HG02571 (cell line): ENCODE measurements around the gene TTC19.
A peak's percentile ranks its signal among the peaks of the same experiment; 100 is the strongest.

ENCODE experiments used
- ATAC-seq: cut with Tn5 transposase; IDR thresholded peaks from one replicate; pipeline ENCODE4 v1.9.1; 2021; ENCODE audit warnings: mild to moderate bottlenecking, moderate library complexity; ENCODE audit not compliant: unreplicated experiment

The TTC19 gene, protein sequence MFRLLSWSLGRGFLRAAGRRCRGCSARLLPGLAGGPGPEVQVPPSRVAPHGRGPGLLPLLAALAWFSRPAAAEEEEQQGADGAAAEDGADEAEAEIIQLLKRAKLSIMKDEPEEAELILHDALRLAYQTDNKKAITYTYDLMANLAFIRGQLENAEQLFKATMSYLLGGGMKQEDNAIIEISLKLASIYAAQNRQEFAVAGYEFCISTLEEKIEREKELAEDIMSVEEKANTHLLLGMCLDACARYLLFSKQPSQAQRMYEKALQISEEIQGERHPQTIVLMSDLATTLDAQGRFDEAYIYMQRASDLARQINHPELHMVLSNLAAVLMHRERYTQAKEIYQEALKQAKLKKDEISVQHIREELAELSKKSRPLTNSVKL

DNA sequence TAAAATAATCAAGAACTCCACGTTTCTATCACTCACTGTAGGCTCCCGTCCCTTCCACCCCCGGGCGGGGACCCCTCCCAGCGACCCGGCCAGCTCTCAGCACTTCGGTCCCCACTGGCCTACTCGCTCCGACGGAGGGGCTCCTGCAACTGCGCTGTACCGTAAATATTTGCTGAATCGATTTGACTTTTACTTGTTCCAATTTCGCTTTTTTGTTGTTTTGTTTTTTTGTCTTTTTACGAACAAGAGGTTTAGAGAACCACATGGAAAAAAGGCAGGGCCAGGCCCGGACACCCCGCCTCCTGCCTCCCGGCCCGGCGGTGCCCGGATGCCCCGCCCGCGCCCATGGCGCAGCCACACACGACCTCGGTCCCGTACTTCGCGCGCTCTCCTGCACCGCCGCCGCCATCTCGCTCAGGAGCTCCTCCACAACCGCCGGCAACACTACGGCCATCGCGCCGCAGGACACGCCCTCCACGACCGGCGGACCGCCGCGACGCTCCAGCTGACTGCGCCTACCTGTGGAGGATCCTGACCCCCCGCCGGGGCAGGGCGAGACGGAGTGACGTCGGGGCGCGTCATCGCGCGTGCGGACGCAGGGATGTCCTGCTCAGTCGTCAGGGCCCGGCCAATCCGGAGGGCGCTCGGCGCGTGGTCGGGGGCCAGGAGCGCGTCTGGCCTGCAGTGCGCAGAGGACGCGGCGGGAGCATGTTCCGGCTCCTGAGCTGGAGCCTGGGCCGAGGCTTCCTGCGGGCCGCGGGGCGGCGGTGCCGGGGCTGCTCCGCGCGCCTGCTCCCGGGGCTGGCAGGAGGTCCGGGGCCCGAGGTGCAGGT, at the start of gene TTC19, which contains the start of gene ZSWIM7:
TTC19 (plus strand) TSS at position 684 of the 833 bp plus-strand sequence; CDS start at position 709, 25 bp downstream.
ZSWIM7 (minus strand) TSS at position 564 of the 833 bp plus-strand sequence; CDS start at position 454, 110 bp downstream.
- ATAC-seq: peak; percentile 91

DNA sequence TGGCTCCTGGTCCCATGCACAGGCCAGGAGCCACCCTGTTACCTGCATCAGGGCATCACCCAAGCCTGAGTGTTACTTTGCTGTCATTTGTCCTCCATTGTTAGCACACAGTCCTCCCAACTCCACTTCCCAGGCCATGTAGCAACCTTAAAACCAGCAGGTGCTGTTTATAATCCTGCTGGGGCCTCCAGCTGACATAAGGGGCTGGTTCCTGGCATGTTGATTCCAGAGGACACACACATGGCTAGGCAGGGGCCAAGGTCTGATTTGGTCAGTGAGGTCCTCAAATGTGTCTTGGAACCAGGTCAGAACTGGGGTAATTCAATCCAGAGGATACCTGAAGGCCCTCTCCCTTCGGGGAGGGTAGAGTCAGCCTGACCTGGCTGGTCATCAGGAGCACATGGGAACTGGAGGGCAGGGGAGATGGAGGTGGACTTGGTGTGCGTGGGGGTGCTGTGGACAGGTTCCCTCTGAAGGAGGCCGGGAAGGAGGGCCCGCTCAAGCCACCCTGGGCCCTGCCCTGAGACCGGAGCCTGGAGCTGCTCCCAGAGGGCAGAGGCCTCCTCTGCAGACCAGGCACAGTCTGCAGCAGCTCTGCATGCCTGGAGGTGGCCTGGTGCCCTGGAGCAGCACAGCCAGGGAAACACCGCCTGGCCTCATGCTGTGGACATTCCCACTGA, 48.1 kb upstream of the TTC19 start:
- no peak for ATAC-seq

DNA sequence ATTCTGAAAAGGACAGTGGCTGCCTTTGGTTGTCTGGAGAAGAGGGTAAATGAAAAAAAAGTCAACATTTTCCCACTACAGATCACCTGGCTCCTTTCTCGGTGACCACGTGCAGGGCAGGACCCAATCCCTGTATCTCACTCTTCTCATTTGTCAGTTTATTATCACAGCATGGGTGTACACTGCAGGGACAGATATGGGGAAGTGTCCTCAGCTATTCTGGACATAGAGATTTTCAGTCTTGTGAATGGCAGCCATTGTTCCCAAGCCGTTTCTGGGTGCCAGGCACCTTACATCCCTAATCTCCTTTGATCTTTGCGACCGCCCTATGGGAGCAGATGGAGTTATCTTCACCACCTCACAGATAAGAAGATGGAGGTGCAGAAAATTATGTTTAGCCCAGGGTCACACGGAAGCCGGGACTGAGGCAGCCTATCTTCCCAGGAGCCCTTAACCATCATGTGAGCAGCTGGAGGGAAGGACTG, 47.5 kb upstream of the TTC19 start:
- no peak for ATAC-seq

DNA sequence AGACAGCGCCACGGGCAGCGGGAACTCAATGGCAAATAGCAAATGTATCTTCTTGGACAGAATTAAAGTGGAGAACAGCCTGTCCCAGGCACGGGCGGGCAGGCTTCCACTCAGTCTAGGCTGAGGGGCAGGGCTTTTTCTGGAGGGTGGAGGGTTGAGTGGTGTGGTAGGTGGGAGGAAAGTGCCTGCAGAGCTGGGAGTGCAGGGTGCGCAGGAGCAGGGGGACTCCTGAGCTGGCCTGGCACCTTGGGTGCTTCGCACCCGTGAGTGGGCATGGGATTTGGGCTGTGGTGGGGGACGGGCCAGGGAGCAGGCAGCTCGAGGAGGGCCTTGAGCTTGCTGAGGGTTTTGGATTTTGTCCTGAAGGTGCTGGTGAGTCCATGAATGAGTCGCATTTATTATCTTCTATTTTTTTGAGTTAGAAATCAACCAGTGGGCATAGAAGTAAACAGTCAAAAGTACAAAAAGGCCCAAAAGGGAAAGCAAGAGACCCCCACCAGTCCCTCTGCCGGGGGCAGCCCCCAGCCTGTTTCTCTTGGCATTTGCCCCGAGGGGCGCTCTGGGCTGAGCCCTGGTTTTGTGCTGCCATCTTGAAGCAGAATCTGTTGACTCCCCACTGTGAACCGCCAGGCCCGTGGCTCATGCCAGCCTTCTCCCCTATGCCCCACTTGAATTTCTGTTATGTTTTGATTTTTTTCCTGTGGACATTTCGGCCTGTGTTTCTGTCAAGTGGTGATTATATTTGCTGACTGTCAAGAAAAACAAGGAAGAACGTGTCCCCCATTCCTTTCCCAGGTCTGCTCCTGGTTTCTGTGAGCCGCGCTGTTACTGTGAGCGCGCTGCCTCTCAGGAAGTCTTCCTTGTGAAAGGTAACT, 46.5 kb upstream of the TTC19 start:
- ATAC-seq: no peak

DNA sequence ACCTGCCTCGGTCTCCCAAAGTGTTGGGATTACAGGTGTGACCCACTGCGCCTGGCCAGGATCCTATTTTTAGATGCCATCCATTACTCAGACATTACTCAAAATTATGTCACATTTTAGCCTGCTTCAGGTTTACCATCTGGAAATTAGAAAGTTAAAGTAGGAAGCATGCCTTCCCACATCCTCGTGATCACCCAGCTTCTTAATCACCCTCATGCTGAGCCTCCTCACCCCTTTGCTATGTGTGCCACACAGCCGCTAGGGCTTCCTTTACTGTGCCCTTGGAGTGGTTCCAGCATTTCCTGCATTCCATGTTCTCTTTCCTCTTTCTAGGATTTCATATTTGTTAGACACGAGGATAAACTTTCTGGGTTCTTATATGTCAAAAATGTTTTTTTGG, 45.4 kb upstream of the TTC19 start:
- ATAC-seq: no peak

DNA sequence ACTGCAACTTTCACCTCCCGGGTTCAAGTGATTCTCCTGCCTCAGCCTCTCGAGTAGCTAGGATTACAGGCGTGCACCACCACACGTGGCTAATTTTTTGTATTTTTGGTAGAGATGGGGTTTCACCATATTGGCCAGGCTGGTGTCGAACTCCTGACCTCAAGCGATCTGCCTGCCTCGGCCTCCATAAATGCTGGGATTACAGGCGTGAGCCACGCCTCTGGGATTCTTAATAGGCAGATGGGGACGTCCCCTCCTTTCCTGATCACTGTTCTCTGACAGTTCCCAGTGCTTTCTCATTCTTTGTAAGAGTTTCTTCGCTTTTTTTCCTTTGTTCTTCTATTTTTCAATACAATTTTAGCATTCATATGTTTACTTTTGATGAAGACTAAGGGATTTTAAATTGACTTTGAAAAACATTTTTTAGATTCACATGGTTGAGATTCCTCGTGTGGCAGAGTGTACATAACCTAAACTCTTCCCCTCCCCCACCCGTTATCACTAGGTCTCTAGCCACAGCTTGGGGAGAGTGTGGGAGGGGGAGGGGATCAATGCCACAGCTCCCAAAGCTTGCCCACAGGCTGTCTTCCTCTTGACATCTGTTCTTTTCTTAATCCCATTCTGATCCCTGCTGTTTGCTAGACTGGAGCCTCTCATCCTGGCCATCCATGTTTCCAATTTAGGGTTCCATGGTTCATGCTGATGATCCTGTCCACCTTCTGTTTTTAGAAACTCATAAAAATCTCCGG, 43.7 kb upstream of the TTC19 start:
- no peak for ATAC-seq

DNA sequence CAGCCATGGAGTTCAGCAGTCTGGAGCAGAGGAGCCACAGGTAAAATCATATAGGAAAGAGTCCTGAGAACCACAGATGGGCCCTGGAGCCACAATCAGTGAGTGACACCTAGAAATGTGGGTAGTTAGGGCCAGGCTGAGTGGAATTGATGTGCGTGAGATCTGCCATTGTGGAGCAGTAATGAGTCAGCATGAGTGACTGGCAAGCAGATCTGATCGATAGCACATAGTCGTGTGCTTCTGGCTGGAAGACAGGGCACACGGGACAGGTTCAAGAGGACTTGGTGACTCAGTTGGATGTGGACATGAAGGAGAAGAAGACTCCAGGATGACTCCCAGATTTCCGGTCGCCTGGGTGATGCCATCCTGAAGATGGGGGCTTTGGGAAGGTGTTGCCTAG, 42.4 kb upstream of the TTC19 start:
- ATAC-seq: no peak

DNA sequence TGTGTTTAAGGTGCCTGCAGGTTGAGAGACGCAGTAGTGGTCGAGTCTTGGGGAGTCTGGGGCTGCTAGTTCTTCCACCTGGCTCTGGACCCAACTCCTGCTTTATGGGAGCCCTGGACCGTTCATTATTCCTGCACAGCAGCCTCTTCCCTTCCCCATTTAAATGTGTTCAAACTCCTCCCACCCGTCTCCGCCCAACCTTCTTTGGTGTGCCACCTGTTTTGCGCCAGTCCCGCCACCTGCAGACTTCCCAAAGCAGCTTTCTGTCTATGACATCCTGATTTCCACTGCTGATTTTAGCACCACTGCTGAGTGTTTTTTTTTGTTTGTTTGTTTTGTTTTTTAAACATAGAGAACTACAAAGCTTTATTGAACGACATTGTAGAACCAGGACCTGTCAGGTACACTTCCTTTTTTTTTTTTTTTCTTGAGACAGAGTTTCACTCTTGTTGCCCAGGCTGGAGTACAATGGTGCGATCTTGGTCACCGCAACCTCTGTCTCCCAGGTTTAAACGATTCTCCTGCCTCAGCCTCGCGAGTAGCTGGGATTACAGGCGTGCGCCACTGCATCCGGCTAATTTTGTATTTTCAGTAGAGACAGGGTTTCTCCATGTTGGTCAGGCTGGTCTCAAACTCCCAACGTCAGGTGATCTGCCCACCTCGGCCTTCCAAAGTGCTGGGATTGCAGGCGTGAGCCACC, 41.9 kb upstream of the TTC19 start:
- ATAC-seq: no peak

DNA sequence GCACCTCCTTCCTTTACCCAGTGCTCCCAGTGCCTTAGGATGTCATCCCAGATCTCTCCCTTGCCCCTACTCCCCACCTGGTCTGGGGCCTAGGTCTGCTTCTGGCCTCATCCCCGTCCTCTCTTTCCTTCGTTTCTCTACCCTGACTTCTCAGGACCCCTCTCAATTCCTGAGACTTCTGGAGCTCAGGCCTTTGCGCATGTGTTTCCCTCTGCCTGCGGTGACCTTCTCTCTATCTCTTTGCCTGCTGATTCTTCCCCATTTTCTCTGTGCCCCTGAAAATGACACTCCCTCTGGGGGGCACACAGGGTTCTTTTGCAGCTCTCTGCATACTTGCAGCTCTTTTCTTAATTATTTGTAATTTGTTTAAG, 41.2 kb upstream of the TTC19 start:
- no peak for ATAC-seq

DNA sequence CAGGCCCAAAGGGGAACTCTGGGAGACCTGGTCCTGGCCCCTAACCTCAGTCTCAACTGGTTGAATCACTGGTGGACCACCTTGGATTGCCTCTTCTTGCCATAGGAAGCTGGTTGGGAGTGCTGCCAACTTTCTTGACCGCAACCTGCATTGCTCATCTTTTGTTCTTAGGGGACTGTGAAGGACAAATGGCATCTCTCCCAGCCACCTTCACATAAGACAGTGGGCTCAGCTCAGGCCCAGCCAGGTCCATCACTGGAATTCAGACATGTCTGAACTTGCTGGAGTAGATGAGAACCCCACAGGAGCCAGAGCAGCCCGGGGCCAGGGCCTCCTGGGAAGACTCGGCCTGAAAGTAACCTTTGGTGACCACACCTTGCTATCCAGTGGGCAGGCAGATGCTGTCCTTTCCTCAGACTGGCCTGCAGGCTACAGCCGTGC, 35.9 kb upstream of the TTC19 start:
- ATAC-seq: no peak

DNA sequence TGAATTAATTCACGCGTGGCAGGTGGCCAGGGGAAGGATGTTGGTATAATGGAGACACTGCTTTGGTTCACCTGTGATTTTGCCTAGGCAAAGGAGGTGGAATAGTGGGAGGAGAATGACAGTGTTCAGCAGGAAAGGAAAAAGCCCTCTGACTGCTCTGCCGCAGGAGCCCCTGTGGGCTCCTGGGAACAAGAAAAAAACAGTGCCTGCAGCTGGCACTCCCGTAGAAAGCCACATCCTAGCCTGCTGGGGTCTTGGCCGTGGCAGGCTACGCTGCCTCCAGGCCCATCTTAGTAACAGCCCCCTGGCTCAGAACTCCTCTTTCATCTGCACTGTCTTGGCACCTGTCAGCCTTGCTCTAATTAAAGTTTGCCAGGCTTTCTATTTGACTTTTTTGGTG, 34.1 kb upstream of the TTC19 start:
- ATAC-seq: no peak

DNA sequence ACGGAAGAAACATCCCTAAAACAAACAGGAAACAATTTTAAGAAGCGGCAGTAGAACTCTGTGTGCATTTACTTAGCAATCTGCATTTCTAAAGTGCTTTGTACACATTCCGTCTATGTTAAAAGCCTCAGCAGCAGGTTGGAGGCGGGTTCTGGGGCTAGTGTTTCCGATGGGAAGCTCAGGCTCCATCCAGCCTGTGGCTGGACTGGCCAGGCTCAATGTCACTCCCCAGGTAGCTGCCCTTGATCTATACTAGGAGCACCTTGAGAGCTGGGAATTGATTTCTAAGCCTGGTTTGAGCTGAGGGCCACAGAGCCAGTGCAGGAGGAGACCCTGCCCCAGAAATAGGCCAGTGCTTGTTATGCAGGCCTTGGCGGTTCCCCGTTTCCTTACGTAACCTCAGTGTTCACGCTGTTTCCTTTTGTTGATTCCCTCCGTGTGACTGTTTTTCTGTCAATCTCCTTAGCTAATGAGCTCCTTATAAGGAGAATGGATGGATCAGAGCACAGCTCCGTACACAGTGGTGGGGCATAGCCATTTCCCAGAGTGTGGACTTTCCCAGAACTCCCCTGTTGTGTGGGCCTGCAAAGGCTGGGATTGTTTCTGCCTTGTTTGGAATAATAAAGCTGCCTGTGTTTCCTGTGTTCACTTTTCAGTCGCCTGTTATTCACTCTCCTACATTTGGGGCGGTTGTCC, 33.3 kb upstream of the TTC19 start:
- ATAC-seq: no peak

DNA sequence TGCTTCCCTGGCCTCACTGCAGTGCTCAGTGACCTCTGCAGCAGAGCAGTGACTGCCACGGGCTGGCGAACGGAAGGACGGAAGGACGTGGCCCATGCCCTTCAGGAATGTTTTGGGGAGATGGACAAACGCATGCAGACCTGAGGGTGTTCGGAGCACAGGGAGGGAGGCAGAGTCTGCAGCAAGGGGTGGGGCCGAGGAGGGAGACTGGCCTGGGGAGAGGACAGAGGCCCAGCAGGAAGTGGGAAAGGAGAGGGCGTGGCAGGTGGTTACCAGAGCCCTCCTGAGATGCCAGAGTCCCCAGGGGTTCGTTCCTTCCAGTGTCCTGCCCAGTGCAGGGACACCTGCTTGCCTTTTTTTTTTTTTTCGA, 32.8 kb upstream of the TTC19 start:
- ATAC-seq: no peak

DNA sequence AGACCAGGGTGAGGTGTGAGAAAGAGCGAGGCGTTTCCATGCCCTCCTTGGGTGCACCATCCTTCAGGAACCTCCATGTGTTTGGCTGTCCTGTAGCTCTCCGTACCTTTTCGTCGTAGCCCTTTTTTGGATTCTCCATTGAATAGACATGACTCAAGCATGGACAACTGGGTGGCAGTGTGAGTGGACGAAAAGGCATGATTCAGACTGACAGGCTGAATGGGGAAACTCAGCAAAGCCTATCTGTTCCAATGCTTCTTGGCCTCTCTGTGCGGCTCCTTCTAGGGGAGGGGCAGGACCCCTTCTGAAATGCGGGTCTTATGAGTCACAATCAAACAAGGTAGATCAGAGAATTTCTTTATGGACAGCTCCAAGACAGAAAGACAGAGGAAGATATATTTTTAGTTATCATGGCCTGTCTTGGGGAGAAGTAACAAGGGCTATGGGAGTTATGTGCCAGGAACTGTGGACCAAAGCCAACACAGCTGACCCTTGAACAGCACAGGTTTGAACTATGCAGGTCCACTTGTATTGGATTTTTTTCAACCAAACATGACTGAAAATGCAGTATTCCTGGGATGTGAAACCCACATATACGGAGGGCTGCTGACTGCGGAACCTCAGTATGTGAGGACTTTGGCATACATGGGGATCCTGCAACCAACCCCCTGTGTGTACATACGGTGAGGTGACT, 31.8 kb upstream of the TTC19 start:
- ATAC-seq: no peak

DNA sequence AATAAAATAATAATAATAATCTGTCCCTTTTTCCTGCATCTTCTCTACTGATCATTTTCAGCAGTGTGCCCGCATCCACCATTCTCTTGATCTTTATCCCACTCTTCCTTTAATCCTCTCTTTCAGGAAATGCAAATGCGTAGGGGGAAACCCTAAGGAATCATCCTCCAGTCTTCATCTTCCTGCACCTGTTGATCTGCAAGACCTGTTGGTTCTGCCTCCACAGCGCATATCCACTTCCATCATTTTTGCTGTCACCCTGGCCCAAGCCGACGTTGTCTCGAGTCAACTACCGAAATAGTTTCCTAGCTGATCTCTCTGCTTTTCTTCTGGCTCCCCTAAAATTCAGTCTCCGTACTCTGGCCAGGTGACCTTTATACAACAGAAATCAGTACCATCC, 30.2 kb upstream of the TTC19 start:
- no peak for ATAC-seq

DNA sequence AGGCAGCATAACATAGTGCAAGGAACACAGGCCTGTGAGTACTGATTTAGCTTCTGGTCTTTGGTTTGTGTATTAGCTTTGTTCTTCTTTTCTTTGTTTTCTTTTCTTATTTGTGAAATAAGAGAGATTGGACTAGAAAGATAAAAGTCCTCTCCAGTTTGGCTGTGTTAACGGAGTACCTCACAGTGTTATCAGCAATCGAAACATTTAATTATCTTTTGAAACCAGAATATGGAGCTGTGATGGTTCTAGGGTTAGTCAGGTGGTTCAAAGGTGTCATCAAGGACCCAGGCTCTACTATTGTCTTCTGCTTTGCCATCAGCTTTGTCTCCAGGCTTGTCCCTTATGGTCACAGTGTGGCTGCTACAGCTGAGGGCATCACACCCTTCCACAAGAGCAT, 29.1 kb upstream of the TTC19 start:
- ATAC-seq: no peak

DNA sequence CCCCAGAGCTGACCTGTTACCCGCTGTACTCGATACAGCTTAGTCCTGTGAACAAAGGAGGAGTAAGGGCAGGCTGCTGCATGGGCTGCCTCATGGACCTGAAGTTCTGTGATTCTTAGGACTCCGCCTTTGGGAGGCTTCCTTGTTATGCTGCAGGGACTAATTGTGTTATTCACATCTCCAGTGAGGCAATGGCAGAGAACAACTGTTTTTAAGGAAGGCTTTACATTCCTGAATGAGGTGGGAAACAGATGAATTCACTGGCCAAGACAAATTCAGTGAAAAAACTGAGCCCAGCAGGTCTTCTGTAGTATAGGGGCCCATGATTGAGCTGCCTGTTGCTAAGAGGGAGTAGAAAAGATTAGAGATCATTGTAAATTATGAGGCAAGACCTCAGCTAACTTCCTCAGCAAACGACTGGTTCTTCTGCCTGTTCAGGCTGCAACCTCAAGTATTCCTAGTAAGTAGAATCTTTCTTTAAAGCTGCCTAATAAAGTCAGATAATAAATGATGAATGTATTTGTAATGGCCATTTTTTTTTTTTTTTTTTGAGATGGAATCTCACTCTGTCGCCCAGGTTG, 28.4 kb upstream of the TTC19 start:
- ATAC-seq: no peak

DNA sequence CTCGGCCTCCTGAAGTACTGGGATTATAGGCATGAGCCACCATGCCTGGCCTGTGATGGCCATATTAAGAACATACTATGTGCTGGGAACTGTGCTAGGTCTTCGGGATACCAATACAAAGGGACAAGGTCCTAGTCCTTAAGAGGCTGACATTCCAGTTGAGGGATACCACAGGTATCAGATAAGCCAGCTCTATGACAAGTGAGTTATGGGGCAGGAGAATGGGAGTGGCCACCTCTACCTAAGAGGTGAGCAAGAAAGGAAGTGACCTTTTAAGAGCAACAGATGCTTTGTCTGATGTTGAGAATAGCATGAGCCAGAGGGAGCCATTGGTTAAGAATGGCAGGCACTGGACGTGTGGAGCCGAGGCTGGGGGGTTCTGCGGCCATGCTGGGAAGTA, 27.7 kb upstream of the TTC19 start:
- no peak for ATAC-seq
